ENCODE data around the gene RPS6KA2.

RPS6KA2 gene

GRCh38 chr6:166502453-166502852, 124.6 kb downstream of the RPS6KA2 start:
- TF ChIP-seq CTCF (IDR thresholded peaks at IDR 0.05; ENCODE audit: insufficient read depth, low read length, missing control alignments), result no peak
- POLR2A ChIA-PET, result no interaction called here
- no peak for DNase-seq (ENCODE audit: low read depth, low spot score)
- no peak overlapping the region for H3K4me3 ChIP-seq (ENCODE audit: low read depth, low read length)
- CTCF ChIA-PET, result interaction anchor here (1.2 kb wide), 1 partner anchor 13 kb away, joined by 5 read pairs; no protein-coding TSS in a partner anchor

GRCh38 chr6:166501246-166501645, 125.8 kb downstream of the RPS6KA2 start:
- CTCF ChIA-PET, result interaction anchor here (1.0 kb wide), 1 partner anchor 12 kb away, joined by 3 read pairs; no protein-coding TSS in a partner anchor

GRCh38 chr6:166500246-166500645, 126.8 kb downstream of the RPS6KA2 start:
- POLR2A ChIA-PET, result no interaction called here
- CTCF ChIA-PET, result interaction anchor here (1.0 kb wide), 1 partner anchor 13 kb away, joined by 3 read pairs; no protein-coding TSS in a partner anchor
- DNase-seq (ENCODE audit: low read depth, low spot score), result no peak
- TF ChIP-seq CTCF (IDR thresholded peaks at IDR 0.05; ENCODE audit: insufficient read depth, low read length, missing control alignments), result no peak
- no peak overlapping the region for H3K4me3 ChIP-seq (ENCODE audit: low read depth, low read length)

More at GRCh38 chr6:166501246-166501645, 125.8 kb downstream of the RPS6KA2 start:
- TF ChIP-seq CTCF (IDR thresholded peaks at IDR 0.05; ENCODE audit: insufficient read depth, low read length, missing control alignments), result no peak
- POLR2A ChIA-PET, result no interaction called here
- DNase-seq (ENCODE audit: low read depth, low spot score), result no peak
- H3K4me3 ChIP-seq (ENCODE audit: low read depth, low read length), result no peak overlapping the region

GRCh38 chr6:166499350-166500163, 127.5 kb downstream of the RPS6KA2 start:
- CTCF ChIA-PET, result no interaction called here
- POLR2A ChIA-PET, result no interaction called here
- no peak for DNase-seq (ENCODE audit: low read depth, low spot score)
- no peak for TF ChIP-seq CTCF (IDR thresholded peaks at IDR 0.05; ENCODE audit: insufficient read depth, low read length, missing control alignments)
- H3K4me3 ChIP-seq (ENCODE audit: low read depth, low read length), result no peak overlapping the region

GRCh38 chr6:166498661-166499349, 128.2 kb downstream of the RPS6KA2 start:
- ChIA-PET CTCF (no interaction called here), POLR2A (no interaction called here)
- no peak for TF ChIP-seq CTCF (IDR thresholded peaks at IDR 0.05; ENCODE audit: insufficient read depth, low read length, missing control alignments)
- DNase-seq (ENCODE audit: low read depth, low spot score), result no peak
- H3K4me3 ChIP-seq (ENCODE audit: low read depth, low read length), result no peak overlapping the region

GRCh38 chr6:166498228-166498627, 128.8 kb downstream of the RPS6KA2 start:
- no peak overlapping the region for H3K4me3 ChIP-seq (ENCODE audit: low read depth, low read length)
- CTCF ChIA-PET, result no interaction called here
- DNase-seq (ENCODE audit: low read depth, low spot score), result no peak
- TF ChIP-seq CTCF (IDR thresholded peaks at IDR 0.05; ENCODE audit: insufficient read depth, low read length, missing control alignments), result no peak
- POLR2A ChIA-PET, result no interaction called here

Measured in AG04449 (cell line).